A549 (cell line): ENCODE data around the gene RABL3.

Source experiments
- EHMT2 ChIP-seq: fragments of 200-600 bp; sonication (generic); IDR thresholded peaks from 2 replicates; pipeline ENCODE4 v1.6.1; 2016; ENCODE audit warnings: antibody characterized with exemption, low read depth, mild to moderate bottlenecking, moderate library complexity
- EP300 ChIP-seq, 2 experiments: fragments of >200 bp; sonication (Bioruptor Twin); formaldehyde crosslinking; IDR thresholded peaks; 2 replicates in 1 of 2; 3 replicates in 1 of 2; pipeline ENCODE4 v1.6.1; 2016 to 2017
- MAZ ChIP-seq: fragments of 150-350 bp; IDR thresholded peaks from 2 replicates; pipeline ENCODE4 v1.6.1; 2014; ENCODE audit warnings: antibody characterized with exemption, low read depth, low read length, borderline replicate concordance
- POLR2A ChIP-seq: IDR thresholded peaks from 2 replicates; pipeline ENCODE4 v1.6.1; 2012; ENCODE audit warnings: mild to moderate bottlenecking, low read length
- RAD21 ChIP-seq, 2 experiments: fragments of >200 bp in 1 of 2; sonication (Bioruptor Twin) in 1 of 2; formaldehyde crosslinking in 1 of 2; IDR thresholded peaks in 1 of 2; conservative IDR thresholded peaks in 1 of 2; 2 replicates in 1 of 2; 3 replicates in 1 of 2; pipeline ENCODE4 v1.6.1; 2012 to 2018; ENCODE audit warnings: inconsistent platforms in 1 of 2
- RARB ChIP-seq: fragments of 250-450 bp; sonication (Bioruptor Pico); IDR thresholded peaks from 2 replicates; pipeline ENCODE4 v1.8.0; 2021; ENCODE audit warnings: mild to moderate bottlenecking, moderate library complexity
- SREBF2 ChIP-seq: fragments of 450-650 bp; IDR thresholded peaks from 2 replicates; pipeline ENCODE4 v1.6.1; 2014; ENCODE audit warnings: mild to moderate bottlenecking, moderate library complexity
- TF ChIP-seq, protein P1 (sequence below): fragments of >200 bp; sonication (Bioruptor Twin); formaldehyde crosslinking; IDR thresholded peaks from 3 replicates; pipeline ENCODE4 v1.5.1; 2016
- TF ChIP-seq, protein P2 (sequence below): IDR thresholded peaks from 2 replicates; pipeline ENCODE4 v1.6.1; 2012
- TF ChIP-seq, protein P3 (sequence below): fragments of 450-650 bp; IDR thresholded peaks from 2 replicates; pipeline ENCODE4 v1.6.1; 2014; ENCODE audit warnings: antibody characterized with exemption
- TF ChIP-seq, protein P4 (sequence below): fragments of >200 bp; sonication (Bioruptor Twin); formaldehyde crosslinking; IDR thresholded peaks from 3 replicates; pipeline ENCODE4 v1.6.1; 2016

DNA sequence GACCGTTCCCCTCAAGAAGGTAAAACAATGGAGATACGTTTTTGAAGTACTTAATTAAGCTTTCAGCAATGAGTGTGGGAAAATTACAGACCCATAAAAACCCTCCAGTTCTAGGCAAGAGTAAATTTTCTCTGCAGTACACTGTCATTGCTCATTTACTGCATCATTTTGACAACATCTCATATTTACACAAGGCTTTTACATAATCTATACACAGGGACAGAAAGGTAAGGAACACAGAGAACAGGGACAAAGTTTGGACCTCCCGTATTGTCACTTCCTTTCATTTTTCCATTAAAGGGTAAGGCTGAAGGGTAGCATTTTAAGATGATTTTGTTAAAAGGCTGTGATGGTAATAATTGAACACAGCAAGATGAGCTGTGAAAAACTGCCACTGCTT, 52.9 kb downstream of the RABL3 start:
- TF ChIP-seq, protein P1, sequence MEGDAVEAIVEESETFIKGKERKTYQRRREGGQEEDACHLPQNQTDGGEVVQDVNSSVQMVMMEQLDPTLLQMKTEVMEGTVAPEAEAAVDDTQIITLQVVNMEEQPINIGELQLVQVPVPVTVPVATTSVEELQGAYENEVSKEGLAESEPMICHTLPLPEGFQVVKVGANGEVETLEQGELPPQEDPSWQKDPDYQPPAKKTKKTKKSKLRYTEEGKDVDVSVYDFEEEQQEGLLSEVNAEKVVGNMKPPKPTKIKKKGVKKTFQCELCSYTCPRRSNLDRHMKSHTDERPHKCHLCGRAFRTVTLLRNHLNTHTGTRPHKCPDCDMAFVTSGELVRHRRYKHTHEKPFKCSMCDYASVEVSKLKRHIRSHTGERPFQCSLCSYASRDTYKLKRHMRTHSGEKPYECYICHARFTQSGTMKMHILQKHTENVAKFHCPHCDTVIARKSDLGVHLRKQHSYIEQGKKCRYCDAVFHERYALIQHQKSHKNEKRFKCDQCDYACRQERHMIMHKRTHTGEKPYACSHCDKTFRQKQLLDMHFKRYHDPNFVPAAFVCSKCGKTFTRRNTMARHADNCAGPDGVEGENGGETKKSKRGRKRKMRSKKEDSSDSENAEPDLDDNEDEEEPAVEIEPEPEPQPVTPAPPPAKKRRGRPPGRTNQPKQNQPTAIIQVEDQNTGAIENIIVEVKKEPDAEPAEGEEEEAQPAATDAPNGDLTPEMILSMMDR = no peak
- TF ChIP-seq RARB (CRISPR knock-in tag) (no peak), POLR2A (no peak), RAD21 (conservative IDR thresholded peaks at IDR 0.05 in 1 of 2, IDR thresholded peaks at IDR 0.05 in 1 of 2) (no peak), EHMT2 (no peak), SREBF2 (no peak), MAZ (no peak), EP300 (IDR thresholded peaks at IDR 0.05) (no peak)
- TF ChIP-seq, protein P2, sequence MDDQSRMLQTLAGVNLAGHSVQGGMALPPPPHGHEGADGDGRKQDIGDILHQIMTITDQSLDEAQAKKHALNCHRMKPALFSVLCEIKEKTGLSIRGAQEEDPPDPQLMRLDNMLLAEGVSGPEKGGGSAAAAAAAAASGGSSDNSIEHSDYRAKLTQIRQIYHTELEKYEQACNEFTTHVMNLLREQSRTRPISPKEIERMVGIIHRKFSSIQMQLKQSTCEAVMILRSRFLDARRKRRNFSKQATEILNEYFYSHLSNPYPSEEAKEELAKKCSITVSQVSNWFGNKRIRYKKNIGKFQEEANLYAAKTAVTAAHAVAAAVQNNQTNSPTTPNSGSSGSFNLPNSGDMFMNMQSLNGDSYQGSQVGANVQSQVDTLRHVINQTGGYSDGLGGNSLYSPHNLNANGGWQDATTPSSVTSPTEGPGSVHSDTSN = no peak
- TF ChIP-seq, protein P3, sequence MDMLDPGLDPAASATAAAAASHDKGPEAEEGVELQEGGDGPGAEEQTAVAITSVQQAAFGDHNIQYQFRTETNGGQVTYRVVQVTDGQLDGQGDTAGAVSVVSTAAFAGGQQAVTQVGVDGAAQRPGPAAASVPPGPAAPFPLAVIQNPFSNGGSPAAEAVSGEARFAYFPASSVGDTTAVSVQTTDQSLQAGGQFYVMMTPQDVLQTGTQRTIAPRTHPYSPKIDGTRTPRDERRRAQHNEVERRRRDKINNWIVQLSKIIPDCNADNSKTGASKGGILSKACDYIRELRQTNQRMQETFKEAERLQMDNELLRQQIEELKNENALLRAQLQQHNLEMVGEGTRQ = no peak
- TF ChIP-seq, protein P4, sequence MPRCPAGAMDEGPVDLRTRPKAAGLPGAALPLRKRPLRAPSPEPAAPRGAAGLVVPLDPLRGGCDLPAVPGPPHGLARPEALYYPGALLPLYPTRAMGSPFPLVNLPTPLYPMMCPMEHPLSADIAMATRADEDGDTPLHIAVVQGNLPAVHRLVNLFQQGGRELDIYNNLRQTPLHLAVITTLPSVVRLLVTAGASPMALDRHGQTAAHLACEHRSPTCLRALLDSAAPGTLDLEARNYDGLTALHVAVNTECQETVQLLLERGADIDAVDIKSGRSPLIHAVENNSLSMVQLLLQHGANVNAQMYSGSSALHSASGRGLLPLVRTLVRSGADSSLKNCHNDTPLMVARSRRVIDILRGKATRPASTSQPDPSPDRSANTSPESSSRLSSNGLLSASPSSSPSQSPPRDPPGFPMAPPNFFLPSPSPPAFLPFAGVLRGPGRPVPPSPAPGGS = no peak
